ENCODE measurements around the gene EPHB3.

DNA sequence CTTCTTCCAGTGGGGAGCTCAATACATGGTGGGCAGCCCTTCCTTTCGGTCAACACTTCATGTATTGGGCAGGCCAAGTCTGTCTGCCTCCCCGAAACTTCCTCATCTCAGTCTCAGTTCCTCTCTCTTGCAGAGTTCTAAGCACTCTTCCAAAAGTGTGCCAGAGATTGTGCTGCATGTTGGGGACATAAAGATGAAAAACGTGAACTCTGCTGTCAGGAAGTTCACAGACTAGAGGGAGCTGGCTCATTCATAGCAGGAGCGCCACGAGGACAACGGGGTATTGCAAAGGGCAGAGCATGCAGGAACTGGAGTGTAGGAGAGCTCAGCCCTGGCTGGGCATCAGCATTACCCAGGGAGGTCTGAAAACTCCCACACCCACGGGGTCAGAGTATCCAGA, 15.3 kb upstream of the EPHB3 start:
- TF ChIP-seq, protein P1, sequence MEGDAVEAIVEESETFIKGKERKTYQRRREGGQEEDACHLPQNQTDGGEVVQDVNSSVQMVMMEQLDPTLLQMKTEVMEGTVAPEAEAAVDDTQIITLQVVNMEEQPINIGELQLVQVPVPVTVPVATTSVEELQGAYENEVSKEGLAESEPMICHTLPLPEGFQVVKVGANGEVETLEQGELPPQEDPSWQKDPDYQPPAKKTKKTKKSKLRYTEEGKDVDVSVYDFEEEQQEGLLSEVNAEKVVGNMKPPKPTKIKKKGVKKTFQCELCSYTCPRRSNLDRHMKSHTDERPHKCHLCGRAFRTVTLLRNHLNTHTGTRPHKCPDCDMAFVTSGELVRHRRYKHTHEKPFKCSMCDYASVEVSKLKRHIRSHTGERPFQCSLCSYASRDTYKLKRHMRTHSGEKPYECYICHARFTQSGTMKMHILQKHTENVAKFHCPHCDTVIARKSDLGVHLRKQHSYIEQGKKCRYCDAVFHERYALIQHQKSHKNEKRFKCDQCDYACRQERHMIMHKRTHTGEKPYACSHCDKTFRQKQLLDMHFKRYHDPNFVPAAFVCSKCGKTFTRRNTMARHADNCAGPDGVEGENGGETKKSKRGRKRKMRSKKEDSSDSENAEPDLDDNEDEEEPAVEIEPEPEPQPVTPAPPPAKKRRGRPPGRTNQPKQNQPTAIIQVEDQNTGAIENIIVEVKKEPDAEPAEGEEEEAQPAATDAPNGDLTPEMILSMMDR (IDR thresholded peaks at IDR 0.05), result no peak
- no peak for TF ChIP-seq POLR2A (IDR thresholded peaks at IDR 0.05)
